HG03135 (cell line): ENCODE data around the gene ITPKB.

Experiments
- ATAC-seq: cut with Tn5 transposase; IDR thresholded peaks from one replicate; pipeline ENCODE4 v1.9.1; 2021; ENCODE audit warnings: mild to moderate bottlenecking, moderate library complexity; ENCODE audit not compliant: unreplicated experiment

Gene ITPKB

GRCh38 chr1:226708342-226708780 lies 30.7 kb downstream of the ITPKB start:
- ATAC-seq: no peak

GRCh38 chr1:226706684-226707083 lies 32.4 kb downstream of the ITPKB start:
- no peak for ATAC-seq

- no peak for ATAC-seq
Observed at GRCh38 chr1:226704169-226704937, 34.7 kb downstream of the ITPKB start.

GRCh38 chr1:226702957-226703831 lies 35.9 kb downstream of the ITPKB start:
- peak; percentile 71 for ATAC-seq

GRCh38 chr1:226702318-226702956 lies 36.6 kb downstream of the ITPKB start:
- ATAC-seq: no peak

GRCh38 chr1:226700861-226701260 lies 38.2 kb downstream of the ITPKB start:
- no peak for ATAC-seq

- ATAC-seq: no peak
Observed at GRCh38 chr1:226699166-226699565, 39.9 kb downstream of the ITPKB start.

GRCh38 chr1:226698659-226699058 lies 40.4 kb downstream of the ITPKB start:
- ATAC-seq: no peak

- ATAC-seq: no peak
Observed at GRCh38 chr1:226697929-226698544, 41.0 kb downstream of the ITPKB start.

- ATAC-seq: no peak
Observed at GRCh38 chr1:226697151-226697928, 41.7 kb downstream of the ITPKB start.

- ATAC-seq: no peak
Observed at GRCh38 chr1:226696547-226696946, 42.5 kb downstream of the ITPKB start.

- ATAC-seq: no peak
Observed at GRCh38 chr1:226695335-226695900, 43.7 kb downstream of the ITPKB start.

GRCh38 chr1:226692823-226693222 lies 46.3 kb downstream of the ITPKB start:
- ATAC-seq: no peak

- ATAC-seq: no peak
Observed at GRCh38 chr1:226692051-226692792, 46.9 kb downstream of the ITPKB start.

- no peak for ATAC-seq
Observed at GRCh38 chr1:226691247-226691646, 47.8 kb downstream of the ITPKB start.

- ATAC-seq: no peak
Observed at GRCh38 chr1:226690460-226690982, 48.6 kb downstream of the ITPKB start.

GRCh38 chr1:226688808-226689207 lies 50.3 kb downstream of the ITPKB start:
- no peak for ATAC-seq

- no peak for ATAC-seq
Observed at GRCh38 chr1:226688056-226688748, 50.9 kb downstream of the ITPKB start.
